Sigmoid colon (tissue), 7 donors: ENCODE results near the gene FITM1. TPM values are rescaled to one million over a fixed set of nuclear protein-coding genes. Genes with fewer than 3 reads are reported as not detected.

Experiments
- DNase-seq: peaks from one replicate; pipeline ENCODE4 v3.0.0-alpha.2; 2019
- H3K27ac ChIP-seq, 4 donors: fragments of 200-600 bp; sonication (generic); one replicate each; pipeline ENCODE4 v1.5.1; 2016 to 2019; ENCODE audit warnings: mild to moderate bottlenecking in 1 of 4
- H3K27me3 ChIP-seq, 3 donors: fragments of 200-600 bp; sonication (generic); one replicate each; pipeline ENCODE4 v1.5.1; 2019; ENCODE audit warnings: mild to moderate bottlenecking in 1 of 3
- H3K36me3 ChIP-seq, 4 donors: fragments of 200-600 bp; sonication (generic); one replicate each; pipeline ENCODE4 v1.5.1; 2016 to 2019
- H3K4me1 ChIP-seq, 4 donors: fragments of 200-600 bp; sonication (generic); one replicate each; pipeline ENCODE4 v1.5.1; 2017 to 2019
- H3K4me3 ChIP-seq, 4 donors: fragments of 200-600 bp; sonication (generic); one replicate each; pipeline ENCODE4 v1.5.1; 2017 to 2019; ENCODE audit warnings: mild to moderate bottlenecking in 2 of 4, moderate library complexity in 1 of 4
- H3K9me3 ChIP-seq, 4 donors: fragments of 200-600 bp in 3 of 4; sonication (generic) in 3 of 4; one replicate each; pipeline versions ENCODE4 v1.5.1 to v1.6.1; 2013 to 2019
- CTCF ChIP-seq, 4 experiments: fragments of 450-650 bp in 3 of 4; fragments of 200-600 bp in 1 of 4; IDR thresholded peaks; one replicate each; pipeline ENCODE4 v1.5.1; 2016 to 2019; ENCODE audit warnings: antibody characterized with exemption in 4 of 4, mild to moderate bottlenecking in 3 of 4, moderate library complexity in 2 of 4
- EP300 ChIP-seq, 4 donors: sonication (generic); formaldehyde crosslinking; IDR thresholded peaks; one replicate each; pipeline ENCODE4 v1.6.1; 2017; ENCODE audit warnings: antibody characterized with exemption in 4 of 4
- POLR2A ChIP-seq, 2 donors: fragments of 450-650 bp; IDR thresholded peaks; one replicate each; pipeline ENCODE4 v1.6.1; 2016; ENCODE audit warnings: antibody characterized with exemption in 2 of 2, mild to moderate bottlenecking in 2 of 2, moderate library complexity in 2 of 2
- POLR2AphosphoS5 ChIP-seq, 4 donors: sonication (generic); formaldehyde crosslinking; IDR thresholded peaks; one replicate each; pipeline ENCODE4 v1.6.1; 2017; ENCODE audit warnings: antibody characterized with exemption in 4 of 4
- WGBS, 2 donors: extraction: QIAGEN DNeasy Blood & Tissue Kit; methylation state at CpG; one replicate each; pipeline ENCODE4 v1.1.7; 2013; 5-methylcytosine and 5-hydroxymethylcytosine counted together
- intact Hi-C: fragments of 100-400 bp; cut with DNase I; formaldehyde crosslinking; loops from one replicate; pipeline ENCODE4 v1.15.1; 2023
- polyA plus RNA-seq, 3 donors: library from polyadenylated mRNA; stranded (reverse); fragments of 200-250 nt; gene quantifications; one replicate each; pipeline ENCODE4 v1.2.3, GENCODE V29; 2013
- total RNA-seq, 4 donors: library from RNA; depleted of rRNA; stranded (reverse); fragments of >200 nt; gene quantifications; one replicate each; pipeline ENCODE4 v1.1.0, GENCODE V29; 2016
- donor health status: healthy with polysubstance abuse.
- donor health status: Bipolar disorder and iron deficiency.
- donor health status: healthy.

FITM1 gene
- total and polyA plus RNA-seq, 7 donors: 0.33 to 1.8 TPM; not detected in 5

GRCh38 chr14:24110060-24110459 lies 20.4 kb upstream of the FITM1 start:
- peaks cover 0 to 14% (median 5%) of the 10 kb centered on the region in 4 donors for H3K4me1 ChIP-seq
- intact Hi-C loops: loop anchor here (10.0 kb wide), 1 partner anchor 555 kb away; the partner anchor contains the start of genes THTPA and ZFHX2

GRCh38 chr14:24110523-24110922 lies 19.9 kb upstream of the FITM1 start:
- Histone ChIP-seq H3K36me3 (no peaks in the 10 kb centered on the region), H3K4me3 (no peak overlapping the region), H3K27ac (no peak overlapping the region), H3K9me3 (no peaks in the 10 kb centered on the region), H3K4me1 (peaks cover 0 to 16% (median 7%) of the 10 kb centered on the region in 4 donors), H3K27me3 (no peaks in the 10 kb centered on the region)
- WGBS, 2 donors: 18 to 71% methylated on average over 1 of the region's 1 CpG
- no peak for DNase-seq
- intact Hi-C loops: loop anchor here (10.0 kb wide), 1 partner anchor 556 kb away; the partner anchor contains the start of genes THTPA and ZFHX2
- TF ChIP-seq CTCF (IDR thresholded peaks at IDR 0.05) (no peak), POLR2AphosphoS5 (IDR thresholded peaks at IDR 0.05) (no peak), POLR2A (IDR thresholded peaks at IDR 0.05) (no peak), EP300 (IDR thresholded peaks at IDR 0.05) (no peak)

More at GRCh38 chr14:24110060-24110459, 20.4 kb upstream of the FITM1 start:
- Histone ChIP-seq H3K4me3 (no peak overlapping the region), H3K36me3 (no peaks in the 10 kb centered on the region), H3K27ac (no peak overlapping the region), H3K9me3 (no peaks in the 10 kb centered on the region), H3K27me3 (no peaks in the 10 kb centered on the region)
- DNase-seq: no peak
- WGBS, 2 donors: 76 to 86% methylated on average over 9 of the region's 9 CpGs
- TF ChIP-seq CTCF (IDR thresholded peaks at IDR 0.05) (no peak), POLR2A (IDR thresholded peaks at IDR 0.05) (no peak), EP300 (IDR thresholded peaks at IDR 0.05) (no peak), POLR2AphosphoS5 (IDR thresholded peaks at IDR 0.05) (no peak)

- peak overlapping the region; percentile 95 to 99 (median 98) for H3K27ac ChIP-seq
- intact Hi-C loops: loop anchor here (10.0 kb wide), 1 partner anchor 559 kb away; the partner anchor contains the start of genes THTPA and ZFHX2
- peaks cover 0 to 28% (median 18%) of the 10 kb centered on the region in 4 donors for H3K4me1 ChIP-seq
- TF ChIP-seq CTCF (IDR thresholded peaks at IDR 0.05) (no peak), POLR2A (IDR thresholded peaks at IDR 0.05) (no peak), EP300 (IDR thresholded peaks at IDR 0.05) (no peak), POLR2AphosphoS5 (IDR thresholded peaks at IDR 0.05) (no peak)
- H3K27me3 ChIP-seq: no peaks in the 10 kb centered on the region
- no peak for DNase-seq
- H3K36me3 ChIP-seq: peaks cover 5 to 16% (median 6%) of the 10 kb centered on the region in 4 donors
- H3K9me3 ChIP-seq: no peaks in the 10 kb centered on the region
- peak overlapping the region; percentile 66 to 85 (median 74) for H3K4me3 ChIP-seq
- 8 to 19% methylated on average over 15 of the region's 15 CpGs for WGBS, 2 donors
Measured at GRCh38 chr14:24113379-24113800, 17.1 kb upstream of the FITM1 start.

- intact Hi-C loops: loop anchor here (1.0 to 10.0 kb wide), 3 partner anchors 23 to 559 kb away; partner anchors contain the start of genes IRF9, PSME1, THTPA and ZFHX2
- peaks cover 0 to 22% (median 18%) of the 10 kb centered on the region in 4 donors for H3K4me1 ChIP-seq
- H3K4me3 ChIP-seq: peak overlapping the region; percentile 66 to 85 (median 74)
- peak; percentile 93 for DNase-seq
- H3K27ac ChIP-seq: peak overlapping the region; percentile 95 to 99 (median 98)
- H3K36me3 ChIP-seq: peaks cover 8 to 22% (median 12%) of the 10 kb centered on the region in 4 donors
- 1% methylated on average over 42 of the region's 42 CpGs for WGBS, 2 donors
- peak; percentile 26 to 54 for TF ChIP-seq POLR2A (IDR thresholded peaks at IDR 0.05)
- no peak for TF ChIP-seq EP300 (IDR thresholded peaks at IDR 0.05)
- TF ChIP-seq POLR2AphosphoS5 (IDR thresholded peaks at IDR 0.05): peak; percentile 24 to 78 (median 56)
- TF ChIP-seq CTCF (IDR thresholded peaks at IDR 0.05): no peak
- H3K27me3 ChIP-seq: no peaks in the 10 kb centered on the region
- no peaks in the 10 kb centered on the region for H3K9me3 ChIP-seq
Measured at GRCh38 chr14:24113801-24114531, 16.5 kb upstream of the FITM1 start.
